Peyer's patch (tissue), 4 donors: Measurements from ENCODE around the gene UBTF.

Experiments used
- POLR2A ChIP-seq, 2 donors: fragments of 450-650 bp; IDR thresholded peaks; one replicate each; pipeline ENCODE4 v1.5.1; 2017; ENCODE audit warnings: antibody characterized with exemption in 2 of 2, mild to moderate bottlenecking in 2 of 2, moderate library complexity in 2 of 2
- TF ChIP-seq, protein P1 (sequence below), 6 experiments: fragments of 450-650 bp in 4 of 6; fragments of 200-600 bp in 2 of 6; sonication (generic) in 1 of 6; IDR thresholded peaks; one replicate each; pipeline ENCODE4 v1.5.1; 2017 to 2019; ENCODE audit warnings: antibody characterized with exemption in 6 of 6, mild to moderate bottlenecking in 3 of 6, moderate library complexity in 1 of 6

DNA sequence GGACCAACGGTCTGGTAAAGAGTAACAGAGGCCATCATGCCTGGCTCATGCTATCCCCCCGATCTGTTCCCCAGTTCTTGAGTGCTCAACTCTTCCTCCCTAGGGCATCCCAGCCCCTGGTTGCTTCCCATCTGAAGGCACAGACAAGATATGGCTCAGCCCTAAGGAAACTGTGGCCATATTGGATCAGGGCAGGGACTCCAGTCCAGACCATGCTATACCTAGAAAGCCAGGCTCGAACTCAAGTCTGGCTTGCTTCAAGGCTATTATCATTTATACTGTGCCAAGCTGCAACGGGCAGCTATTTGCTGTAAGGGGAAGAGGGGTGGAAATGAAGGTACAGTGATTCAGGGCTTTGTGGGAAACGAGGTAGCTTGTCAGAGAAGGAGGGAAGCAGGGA, 2.8 kb downstream of the UBTF start:
- TF ChIP-seq POLR2A (IDR thresholded peaks at IDR 0.05): no peak
- TF ChIP-seq, protein P1, sequence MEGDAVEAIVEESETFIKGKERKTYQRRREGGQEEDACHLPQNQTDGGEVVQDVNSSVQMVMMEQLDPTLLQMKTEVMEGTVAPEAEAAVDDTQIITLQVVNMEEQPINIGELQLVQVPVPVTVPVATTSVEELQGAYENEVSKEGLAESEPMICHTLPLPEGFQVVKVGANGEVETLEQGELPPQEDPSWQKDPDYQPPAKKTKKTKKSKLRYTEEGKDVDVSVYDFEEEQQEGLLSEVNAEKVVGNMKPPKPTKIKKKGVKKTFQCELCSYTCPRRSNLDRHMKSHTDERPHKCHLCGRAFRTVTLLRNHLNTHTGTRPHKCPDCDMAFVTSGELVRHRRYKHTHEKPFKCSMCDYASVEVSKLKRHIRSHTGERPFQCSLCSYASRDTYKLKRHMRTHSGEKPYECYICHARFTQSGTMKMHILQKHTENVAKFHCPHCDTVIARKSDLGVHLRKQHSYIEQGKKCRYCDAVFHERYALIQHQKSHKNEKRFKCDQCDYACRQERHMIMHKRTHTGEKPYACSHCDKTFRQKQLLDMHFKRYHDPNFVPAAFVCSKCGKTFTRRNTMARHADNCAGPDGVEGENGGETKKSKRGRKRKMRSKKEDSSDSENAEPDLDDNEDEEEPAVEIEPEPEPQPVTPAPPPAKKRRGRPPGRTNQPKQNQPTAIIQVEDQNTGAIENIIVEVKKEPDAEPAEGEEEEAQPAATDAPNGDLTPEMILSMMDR (IDR thresholded peaks at IDR 0.05): no peak
